ENCODE results near the gene PRDM5.

GRCh38 chr4:120837656-120838055, 84.9 kb downstream of the PRDM5 start:
- no peak for TF ChIP-seq CTCF (IDR thresholded peaks at IDR 0.05; ENCODE audit: extremely low read depth in 1 of 2, insufficient read depth in 1 of 2, low read depth in 1 of 2, low read length in 2 of 2)
- TF ChIP-seq POLR2A (IDR thresholded peaks at IDR 0.05; ENCODE audit: low read depth, low read length) = no peak
- TF ChIP-seq POLR2AphosphoS5 (IDR thresholded peaks at IDR 0.05; ENCODE audit: insufficient read depth, low read depth, low read length) = no peak
- no peak for TF ChIP-seq JUN (IDR thresholded peaks at IDR 0.05; ENCODE audit: borderline replicate concordance, insufficient read depth, insufficient read length, low read depth)

All from endothelial cell of umbilical vein (primary cell).